GM10266 (cell line): Measurements from ENCODE around the gene ZNF530.

ENCODE experiments used
- DNase-seq: peaks from one replicate; pipeline ENCODE4 v3.0.0; 2012; ENCODE audit errors: extremely low spot score
- CTCF ChIP-seq: IDR thresholded peaks from 2 replicates; pipeline ENCODE4 v1.5.1; 2012; ENCODE audit warnings: mild to moderate bottlenecking, low read depth; ENCODE audit not compliant: control insufficient read depth, insufficient read depth; ENCODE audit errors: missing control alignments

ZNF530 gene

GRCh38 chr19:57563547-57563946, 36.1 kb upstream of the ZNF530 start:
- DNase-seq: no peak
- no peak for TF ChIP-seq CTCF

GRCh38 chr19:57566396-57567265, 33.1 kb upstream of the ZNF530 start:
- DNase-seq: no peak
- no peak for TF ChIP-seq CTCF

DNA sequence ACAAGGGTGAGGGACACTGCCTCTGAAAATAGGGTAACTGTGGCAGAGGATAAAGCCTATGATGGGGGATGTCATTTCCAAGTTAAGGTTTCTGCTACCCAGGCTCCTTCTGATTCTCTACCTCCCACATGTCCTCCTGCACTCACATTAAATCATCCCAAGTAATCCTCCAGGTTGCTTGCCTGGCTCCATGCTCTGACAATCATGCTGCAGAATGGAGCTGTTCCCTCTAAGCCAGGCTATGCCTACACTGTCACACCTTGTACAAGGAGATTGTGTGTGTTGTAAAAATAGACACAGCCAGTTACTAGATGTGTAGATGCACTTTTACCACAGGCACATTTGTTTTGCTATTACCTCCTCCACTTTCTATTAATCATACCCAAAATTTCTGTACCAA, 29.0 kb upstream of the ZNF530 start:
- DNase-seq: no peak
- TF ChIP-seq CTCF: no peak

GRCh38 chr19:57572415-57572947, 27.2 kb upstream of the ZNF530 start:
- TF ChIP-seq CTCF: no peak

DNA sequence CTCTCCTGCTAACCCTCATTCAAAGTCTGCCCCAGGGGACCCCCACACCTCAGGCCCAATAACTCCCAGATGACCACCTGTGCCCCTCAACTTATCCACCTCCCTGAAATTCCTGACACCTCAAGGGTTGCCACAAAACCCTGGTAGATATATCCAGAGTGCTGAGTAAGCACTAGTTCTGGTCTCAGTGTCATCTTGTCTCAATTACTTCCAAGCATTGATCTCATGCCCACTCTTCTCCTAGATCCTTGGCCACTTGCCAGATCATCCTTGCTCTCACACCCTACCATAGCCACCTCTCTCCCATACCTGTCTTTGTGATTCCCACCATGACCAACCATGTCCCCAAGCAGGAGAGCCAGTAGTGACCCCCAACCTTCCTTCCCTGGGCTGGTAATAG, 23.0 kb upstream of the ZNF530 start:
- DNase-seq: no peak
- no peak for TF ChIP-seq CTCF

More at GRCh38 chr19:57572415-57572947, 27.2 kb upstream of the ZNF530 start:
- no peak for DNase-seq

- DNase-seq: peak; percentile 98
- TF ChIP-seq CTCF: peak; percentile 25
Measured at GRCh38 chr19:57578487-57579205, 21.0 kb upstream of the ZNF530 start, which contains the start of gene ZNF416. TSS of gene ZNF416 (minus strand) at chr19:57578911. CDS start at chr19:57578704, 207 bp downstream.
